K562 (cell line): Measurements from ENCODE around the gene SVBP. TPM values are rescaled to one million over a fixed set of nuclear protein-coding genes. Genes with fewer than 3 reads are reported as not detected.

ENCODE experiments used
- ARID2 ChIP-seq: fragments of 450-650 bp; IDR thresholded peaks from 2 replicates; pipeline ENCODE4 v1.6.1; 2017; ENCODE audit warnings: antibody characterized with exemption, mild to moderate bottlenecking
- ATF6 ChIP-seq: sonication (generic); formaldehyde crosslinking; IDR thresholded peaks from 2 replicates; pipeline ENCODE4 v1.4.0; 2020; ENCODE audit warnings: mild to moderate bottlenecking, missing genetic modification reagents
- BRF2 ChIP-seq: IDR thresholded peaks from 3 replicates; pipeline ENCODE4 v1.6.1; 2011; ENCODE audit warnings: borderline replicate concordance, mild to moderate bottlenecking; ENCODE audit not compliant: insufficient read length, insufficient read depth
- CREB3 ChIP-seq: fragments of 450-650 bp; conservative IDR thresholded peaks from 2 replicates; pipeline ENCODE4 v1.6.1; 2016; ENCODE audit warnings: missing genetic modification characterization, low read depth, mild to moderate bottlenecking, missing compliant biosample characterization, moderate library complexity
- E2F3 ChIP-seq: fragments of 250-450 bp; sonication (Bioruptor Pico); IDR thresholded peaks from 2 replicates; pipeline ENCODE4 v1.4.0; 2020; ENCODE audit warnings: mild to moderate bottlenecking
- FOXK2 ChIP-seq, 2 experiments: fragments of 450-650 bp; IDR thresholded peaks in 1 of 2; conservative IDR thresholded peaks in 1 of 2; 2 replicates each; pipeline ENCODE4 v1.6.1; 2016; ENCODE audit warnings: low read depth in 2 of 2, mild to moderate bottlenecking in 1 of 2
- HDAC8 ChIP-seq: fragments of 450-650 bp; IDR thresholded peaks from 2 replicates; pipeline ENCODE4 v1.6.1; 2016; ENCODE audit warnings: mild to moderate bottlenecking, missing genetic modification characterization, moderate library complexity, missing compliant biosample characterization
- IRF9 ChIP-seq: fragments of 450-650 bp; IDR thresholded peaks from 2 replicates; pipeline ENCODE4 v1.6.1; 2016; ENCODE audit warnings: missing biosample characterization, missing genetic modification characterization
- JUND ChIP-seq, 2 experiments: IDR thresholded peaks; 2 replicates in 1 of 2; 3 replicates in 1 of 2; pipeline ENCODE4 v1.6.1; 2011; ENCODE audit warnings: borderline replicate concordance in 2 of 2, low read depth in 2 of 2, low read length in 2 of 2, improper control_type of control experiment in 1 of 2, missing biosample characterization in 1 of 2, missing genetic modification characterization in 1 of 2, missing genetic modification reagents in 1 of 2
- MAX ChIP-seq: sonication (generic); formaldehyde crosslinking; IDR thresholded peaks from 2 replicates; pipeline ENCODE4 v1.9.0; 2022; ENCODE audit warnings: mild to moderate bottlenecking, missing genetic modification reagents
- MTA1 ChIP-seq: fragments of 450-650 bp; IDR thresholded peaks from 2 replicates; pipeline ENCODE4 v1.6.1; 2017; ENCODE audit warnings: borderline replicate concordance
- MTA3 ChIP-seq: fragments of 450-650 bp; formaldehyde crosslinking; IDR thresholded peaks from 2 replicates; pipeline ENCODE4 v1.6.1; 2017; ENCODE audit warnings: mild to moderate bottlenecking, borderline replicate concordance
- MYC ChIP-seq, 2 experiments: fragments of 250-450 bp in 1 of 2; sonication (Bioruptor Pico) in 1 of 2; IDR thresholded peaks; 2 replicates each; pipeline versions ENCODE4 v1.5.1 to v1.6.1; 2012 to 2021; ENCODE audit warnings: low read depth in 2 of 2, borderline replicate concordance in 1 of 2, improper control_type of control experiment in 1 of 2, low read length in 1 of 2, mild to moderate bottlenecking in 1 of 2, moderate library complexity in 1 of 2
- NEUROD1 ChIP-seq: fragments of 150-350 bp; IDR thresholded peaks from 2 replicates; pipeline ENCODE4 v1.6.1; 2014; ENCODE audit warnings: borderline replicate concordance, low read length, low read depth; ENCODE audit not compliant: partially characterized antibody
- PHF20 ChIP-seq: fragments of 450-650 bp; IDR thresholded peaks from 2 replicates; pipeline ENCODE4 v1.6.1; 2018; ENCODE audit not compliant: partially characterized antibody
- PHTF2 ChIP-seq: fragments of 250-450 bp; sonication (Bioruptor Pico); IDR thresholded peaks from 2 replicates; pipeline ENCODE4 v1.5.0; 2021; ENCODE audit warnings: mild to moderate bottlenecking
- POLR3G ChIP-seq: IDR thresholded peaks from 2 replicates; pipeline ENCODE4 v1.6.1; 2011; ENCODE audit not compliant: insufficient read length, insufficient replicate concordance; ENCODE audit errors: extremely low read depth
- SPI1 ChIP-seq: IDR thresholded peaks from 2 replicates; pipeline ENCODE4 v1.6.1; 2011; ENCODE audit warnings: low read depth, low read length, control low read depth, borderline replicate concordance
- ZEB2 ChIP-seq: fragments of 450-650 bp; IDR thresholded peaks from 2 replicates; pipeline ENCODE4 v1.6.1; 2016
- ZNF561 ChIP-seq: fragments of 450-650 bp; formaldehyde crosslinking; conservative IDR thresholded peaks from 2 replicates; pipeline ENCODE4 v1.4.0; 2020; ENCODE audit warnings: mild to moderate bottlenecking, moderate library complexity
- polyA plus RNA-seq, 8 experiments: library from polyadenylated mRNA; depleted of rRNA in 4 of 8; stranded (reverse) in 5 of 8; unstranded in 3 of 8; fragments of >200 nt; fragmentation: Nextera tagmentation in 2 of 8; fragmentation: Illumina TruSeq in 1 of 8; extraction: Ambion mirVana in 2 of 8; extraction: Trizol in 1 of 8; gene quantifications; 2 replicates each; pipeline versions ENCODE4 v1.2.1 to v1.2.3, GENCODE V29; 2011 to 2014; ENCODE audit warnings: inconsistent platforms in 1 of 8, missing spikeins in 1 of 8
- total RNA-seq, 7 experiments: library from RNA; depleted of rRNA in 6 of 7; stranded (reverse); fragments of >200 nt in 6 of 7; fragmentation: Illumina TruSeq in 2 of 7; extraction: Trizol in 2 of 7; gene quantifications; 2 replicates each; pipeline versions ENCODE4 v1.2.1 to v1.2.3, GENCODE V29; 2011 to 2021; ENCODE audit warnings: low replicate concordance in 1 of 7

SVBP gene
- total and polyA plus RNA-seq, 9 of the 15 experiments (the other 6 are each of a cell fraction or from before 2014, with no cell fraction given), result 31.7 to 49.7 (median 40.0) TPM

- TF ChIP-seq IRF9 (tag) (no peak), PHTF2 (CRISPR knock-in tag) (no peak), CREB3 (tag) (0 out of 2 replicates have a peak, but pooled peaks have one; percentile 5), NEUROD1 (peak; percentile 96), MAX (CRISPR knock-in tag) (peak; percentile 82), ZNF561 (CRISPR knock-in tag) (no peak), MTA3 (peak; percentile 83; the same call in 1 of the 2 replicates), ATF6 (CRISPR knock-in tag) (peak; percentile 96; the same call in 1 of the 2 replicates), FOXK2 (conservative IDR thresholded peaks at IDR 0.05 in 1 of 2, IDR thresholded peaks at IDR 0.05 in 1 of 2; ENCODE audit: low read depth in 2 of 2) (no peak; a peak in 1 of 4 replicates), PHF20 (peak; percentile 68), HDAC8 (tag) (0 out of 2 replicates have a peak, but pooled peaks have one; percentile 69), POLR3G (no peak), E2F3 (CRISPR knock-in tag) (peak; percentile 90), SPI1 (peak; percentile 25; the same call in 1 of the 2 replicates), MTA1 (peak; percentile 65; the same call in 1 of the 2 replicates), JUND (IDR thresholded peaks at IDR 0.05; ENCODE audit: borderline replicate concordance, low read depth, low read length) (no peak), JUND (tag; IDR thresholded peaks at IDR 0.05; ENCODE audit: borderline replicate concordance, low read depth, low read length) (no peak), ARID2 (no peak; the same call in 1 of the 2 replicates), BRF2 (no peak), ZEB2 (0 out of 2 replicates have a peak, but pooled peaks have one; percentile 27), MYC (IDR thresholded peaks at IDR 0.05; ENCODE audit: low read depth, low read length) (peak; percentile 78), MYC (CRISPR knock-in tag; IDR thresholded peaks at IDR 0.05; ENCODE audit: borderline replicate concordance, low read depth) (peak; percentile 58; the same call in 1 of the 2 replicates)
Measured at GRCh38 chr1:42846257-42847110, 29.3 kb upstream of the SVBP start, which contains the start of gene ZNF691 (continued).
